Upper lobe of left lung (tissue), 6 donors: ENCODE results near the gene ARHGAP10. TPM values are rescaled to one million over a fixed set of nuclear protein-coding genes. Genes with fewer than 3 reads are reported as not detected.
A peak's percentile ranks its signal among the peaks of the same experiment; 100 is the strongest.

ENCODE experiments used
- ATAC-seq, 2 donors: fragments of 200-7000 bp; cut with Tn5 transposase; one replicate each; pipeline ENCODE4 v1.9.1; 2022; ENCODE audit warnings: mild to moderate bottlenecking in 2 of 2, moderate library complexity in 2 of 2; ENCODE audit not compliant: low FRiP score in 2 of 2
- DNase-seq, 2 donors: peaks; one replicate each; pipeline ENCODE4 v3.0.0-alpha.2; 2019 to 2020
- H3K27ac ChIP-seq, 4 donors: fragments of 200-600 bp; sonication (generic); one replicate each; pipeline ENCODE4 v1.5.1; 2016 to 2019
- H3K27me3 ChIP-seq, 4 donors: fragments of 200-600 bp; sonication (generic); one replicate each; pipeline ENCODE4 v1.5.1; 2017 to 2019
- H3K36me3 ChIP-seq, 4 donors: fragments of 200-600 bp; sonication (generic); one replicate each; pipeline ENCODE4 v1.5.1; 2016 to 2019
- H3K4me1 ChIP-seq, 4 donors: fragments of 200-600 bp; sonication (generic); one replicate each; pipeline ENCODE4 v1.5.1; 2018 to 2019
- H3K4me3 ChIP-seq, 4 donors: fragments of 200-600 bp; sonication (generic); one replicate each; pipeline ENCODE4 v1.5.1; 2017 to 2019; ENCODE audit warnings: mild to moderate bottlenecking in 2 of 4, moderate library complexity in 1 of 4
- H3K9me3 ChIP-seq, 4 donors: fragments of 200-600 bp; sonication (generic); one replicate each; pipeline ENCODE4 v1.5.1; 2018 to 2019
- CTCF ChIP-seq, 6 experiments: fragments of 450-650 bp in 4 of 6; fragments of 200-600 bp in 2 of 6; sonication (generic) in 2 of 6; IDR thresholded peaks; one replicate each; pipeline ENCODE4 v1.5.1; 2016 to 2019; ENCODE audit warnings: antibody characterized with exemption in 6 of 6
- EP300 ChIP-seq, 4 donors: sonication (generic); formaldehyde crosslinking; IDR thresholded peaks; one replicate each; pipeline ENCODE4 v1.5.1; 2017; ENCODE audit warnings: antibody characterized with exemption in 4 of 4, control low read depth in 2 of 4
- POLR2A ChIP-seq, 4 donors: fragments of 450-650 bp; IDR thresholded peaks; one replicate each; pipeline ENCODE4 v1.5.1; 2016 to 2017; ENCODE audit warnings: antibody characterized with exemption in 4 of 4, mild to moderate bottlenecking in 2 of 4
- POLR2AphosphoS5 ChIP-seq, 2 donors: sonication (generic); formaldehyde crosslinking; IDR thresholded peaks; one replicate each; pipeline ENCODE4 v1.5.1; 2017; ENCODE audit warnings: antibody characterized with exemption in 2 of 2
- WGBS, 2 donors: methylation state at CpG; one replicate each; pipeline ENCODE4 v1.1.5; 2017 to 2018; 5-methylcytosine and 5-hydroxymethylcytosine counted together
- total RNA-seq, 6 donors: library from RNA; depleted of rRNA in 4 of 6; stranded (reverse); fragments of >200 nt in 4 of 6; gene quantifications; one replicate each; pipeline versions ENCODE4 v1.1.0 to v1.2.1, GENCODE V29; 2016 to 2021
- donor health status: DM: no; HTN: no; CAD: no; lungs with moderate emphysema.
- donor health status: DM: no; HTN: yes; CAD: no; lungs with severe emphysema.

Gene ARHGAP10
- total RNA-seq, 6 donors from 2014 or later: 25.9 to 47.1 (median 29.5) TPM

- no peaks in the 10 kb centered on the region for H3K36me3 ChIP-seq
- ATAC-seq: no peak
- 52 to 66% methylated on average over 6 of the region's 6 CpGs for WGBS, 2 donors
Measured at GRCh38 chr4:147836807-147837206, 104.9 kb downstream of the ARHGAP10 start.

GRCh38 chr4:147837435-147837834, 105.5 kb downstream of the ARHGAP10 start:
- 71 to 82% methylated on average over 1 of the region's 1 CpG for WGBS, 2 donors
- DNase-seq (no peak), ATAC-seq (no peak)
- Histone ChIP-seq H3K27ac (no peak overlapping the region), H3K9me3 (no peaks in the 10 kb centered on the region), H3K36me3 (no peaks in the 10 kb centered on the region), H3K27me3 (no peaks in the 10 kb centered on the region), H3K4me1 (peaks cover 7 to 18% (median 10%) of the 10 kb centered on the region in 4 donors), H3K4me3 (no peak overlapping the region)
- TF ChIP-seq POLR2A (IDR thresholded peaks at IDR 0.05) (no peak), EP300 (IDR thresholded peaks at IDR 0.05) (no peak), CTCF (IDR thresholded peaks at IDR 0.05) (peak in 2 of 6 experiments; percentile 13 to 14), POLR2AphosphoS5 (IDR thresholded peaks at IDR 0.05) (no peak)

More at GRCh38 chr4:147836807-147837206, 104.9 kb downstream of the ARHGAP10 start:
- Histone ChIP-seq H3K4me3 (no peak overlapping the region), H3K4me1 (peaks cover 7 to 20% (median 11%) of the 10 kb centered on the region in 4 donors), H3K9me3 (no peaks in the 10 kb centered on the region), H3K27me3 (no peaks in the 10 kb centered on the region), H3K27ac (no peak overlapping the region)
- TF ChIP-seq POLR2A (IDR thresholded peaks at IDR 0.05) (no peak), CTCF (IDR thresholded peaks at IDR 0.05) (no peak), POLR2AphosphoS5 (IDR thresholded peaks at IDR 0.05) (no peak), EP300 (IDR thresholded peaks at IDR 0.05) (peak in 1 of 4 donors; percentile 35)
- DNase-seq: no peak

- Histone ChIP-seq H3K27me3 (no peaks in the 10 kb centered on the region), H3K4me3 (no peak overlapping the region), H3K36me3 (no peaks in the 10 kb centered on the region), H3K27ac (no peak overlapping the region), H3K4me1 (peaks cover 7 to 18% (median 10%) of the 10 kb centered on the region in 4 donors), H3K9me3 (no peaks in the 10 kb centered on the region)
- no peak for DNase-seq
- no peak for ATAC-seq
- 91 to 100% methylated on average over 1 of the region's 1 CpG for WGBS, 2 donors
- TF ChIP-seq POLR2A (IDR thresholded peaks at IDR 0.05) (no peak), CTCF (IDR thresholded peaks at IDR 0.05) (no peak), POLR2AphosphoS5 (IDR thresholded peaks at IDR 0.05) (no peak)
Measured at GRCh38 chr4:147837854-147838253, 106.0 kb downstream of the ARHGAP10 start.

- Histone ChIP-seq H3K9me3 (no peaks in the 10 kb centered on the region), H3K36me3 (no peaks in the 10 kb centered on the region), H3K27me3 (no peaks in the 10 kb centered on the region), H3K4me3 (no peak overlapping the region), H3K27ac (no peak overlapping the region), H3K4me1 (peaks cover 7 to 18% (median 10%) of the 10 kb centered on the region in 4 donors)
- ATAC-seq (no peak), DNase-seq (no peak)
- TF ChIP-seq CTCF (IDR thresholded peaks at IDR 0.05) (no peak), POLR2A (IDR thresholded peaks at IDR 0.05) (no peak), POLR2AphosphoS5 (IDR thresholded peaks at IDR 0.05) (no peak), EP300 (IDR thresholded peaks at IDR 0.05) (no peak)
- 78 to 90% methylated on average over 2 of the region's 2 CpGs for WGBS, 2 donors
Measured at GRCh38 chr4:147839200-147839599, 107.3 kb downstream of the ARHGAP10 start.

GRCh38 chr4:147839663-147840062, 107.8 kb downstream of the ARHGAP10 start:
- 84 to 86% methylated on average over 3 of the region's 3 CpGs for WGBS, 2 donors
- peaks cover 7 to 18% (median 10%) of the 10 kb centered on the region in 4 donors for H3K4me1 ChIP-seq
- no peak overlapping the region for H3K27ac ChIP-seq
- H3K27me3 ChIP-seq: no peaks in the 10 kb centered on the region
- TF ChIP-seq EP300 (IDR thresholded peaks at IDR 0.05): no peak
- TF ChIP-seq POLR2AphosphoS5 (IDR thresholded peaks at IDR 0.05): no peak
- no peak for TF ChIP-seq CTCF (IDR thresholded peaks at IDR 0.05)
- TF ChIP-seq POLR2A (IDR thresholded peaks at IDR 0.05): no peak
- no peaks in the 10 kb centered on the region for H3K9me3 ChIP-seq
- no peak overlapping the region for H3K4me3 ChIP-seq
- DNase-seq (no peak), ATAC-seq (no peak)
- H3K36me3 ChIP-seq: no peaks in the 10 kb centered on the region
